ES-I3 (cell line): ENCODE measurements around the gene SPSB1.

ENCODE experiments used
- H3K36me3 ChIP-seq: 2 replicates; pipeline ENCODE4 v1.6.1; 2013; ENCODE audit warnings: mild to moderate bottlenecking, low read length, control low read depth, moderate library complexity; ENCODE audit not compliant: insufficient read depth
- H3K4me1 ChIP-seq: 2 replicates; pipeline ENCODE4 v1.6.1; 2013; ENCODE audit warnings: mild to moderate bottlenecking, control low read depth, low read length; ENCODE audit not compliant: insufficient read depth
- H3K9ac ChIP-seq: 2 replicates; pipeline ENCODE4 v1.6.1; 2013; ENCODE audit warnings: low read depth, mild to moderate bottlenecking, low read length, moderate library complexity
- H3K9me3 ChIP-seq: 2 replicates; pipeline ENCODE4 v1.6.1; 2013; ENCODE audit warnings: mild to moderate bottlenecking, low read length, moderate library complexity; ENCODE audit not compliant: control insufficient read depth, insufficient read depth

SPSB1 gene

DNA sequence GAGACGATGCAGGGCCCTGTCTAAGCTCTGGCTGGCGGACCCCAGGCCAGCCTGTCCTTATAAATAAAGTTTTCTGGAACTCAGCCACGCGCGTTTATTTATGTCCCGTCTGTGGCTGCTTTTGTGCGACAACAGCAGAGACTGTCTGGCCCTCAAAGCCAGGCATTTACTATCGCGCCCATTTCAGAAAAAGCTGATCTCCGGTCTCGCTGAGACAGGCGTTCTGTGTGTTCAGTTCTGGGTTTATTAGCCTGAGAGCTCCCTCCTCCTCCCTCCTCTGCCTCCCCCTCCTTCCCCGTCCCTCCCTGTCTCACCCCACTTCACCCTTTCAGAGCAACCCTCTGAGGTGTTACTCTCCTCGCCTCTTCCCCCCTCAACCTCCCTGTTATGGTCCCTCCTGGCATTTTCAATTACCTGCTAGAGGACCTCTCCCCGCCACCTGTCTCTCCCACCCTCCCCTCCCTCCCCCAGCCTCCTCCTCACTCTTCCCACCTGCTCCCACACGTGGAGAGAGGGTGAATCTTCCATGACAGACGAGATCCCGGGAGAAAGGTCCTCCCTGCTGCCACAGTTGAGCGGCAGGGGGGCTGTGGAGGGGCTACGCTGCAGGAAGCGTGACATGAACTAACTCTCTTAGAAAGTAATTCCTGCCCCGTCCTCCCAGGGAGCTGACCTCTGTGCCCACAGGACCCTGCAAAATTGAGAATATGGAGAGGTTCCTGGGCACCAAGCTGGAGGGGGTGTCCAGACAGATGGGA is 59.9 kb downstream of the SPSB1 start:
- Histone ChIP-seq H3K9ac (no peak overlapping the region), H3K4me1 (peaks cover 2% of the 10 kb centered on the region; the same call in 1 of the 2 replicates), H3K36me3 (no peaks in the 10 kb centered on the region), H3K9me3 (no peaks in the 10 kb centered on the region)

- Histone ChIP-seq H3K9me3 (no peaks in the 10 kb centered on the region), H3K9ac (no peak overlapping the region), H3K4me1 (no peaks in the 10 kb centered on the region; the same call in 1 of the 2 replicates), H3K36me3 (no peaks in the 10 kb centered on the region)
These were observed 62.8 kb downstream of the SPSB1 start for GRCh38 chr1:9355503-9355902.

DNA sequence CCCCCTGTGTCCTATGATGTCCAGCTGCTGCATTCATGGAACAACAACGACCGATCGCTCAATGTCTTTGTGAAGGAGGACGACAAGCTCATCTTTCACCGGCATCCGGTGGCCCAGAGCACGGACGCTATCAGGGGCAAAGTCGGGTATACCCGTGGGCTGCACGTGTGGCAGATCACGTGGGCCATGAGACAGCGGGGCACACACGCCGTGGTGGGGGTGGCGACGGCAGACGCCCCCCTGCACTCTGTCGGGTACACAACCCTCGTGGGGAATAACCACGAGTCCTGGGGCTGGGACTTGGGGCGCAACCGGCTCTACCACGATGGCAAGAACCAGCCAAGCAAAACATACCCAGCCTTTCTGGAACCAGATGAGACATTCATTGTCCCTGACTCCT is 63.3 kb downstream of the SPSB1 start:
- Histone ChIP-seq H3K9ac (no peak overlapping the region), H3K36me3 (no peaks in the 10 kb centered on the region), H3K4me1 (no peaks in the 10 kb centered on the region), H3K9me3 (no peaks in the 10 kb centered on the region)

GRCh38 chr1:9356829-9357466 is 64.3 kb downstream of the SPSB1 start:
- Histone ChIP-seq H3K9me3 (no peaks in the 10 kb centered on the region), H3K4me1 (no peaks in the 10 kb centered on the region), H3K9ac (no peak overlapping the region), H3K36me3 (no peaks in the 10 kb centered on the region)

DNA sequence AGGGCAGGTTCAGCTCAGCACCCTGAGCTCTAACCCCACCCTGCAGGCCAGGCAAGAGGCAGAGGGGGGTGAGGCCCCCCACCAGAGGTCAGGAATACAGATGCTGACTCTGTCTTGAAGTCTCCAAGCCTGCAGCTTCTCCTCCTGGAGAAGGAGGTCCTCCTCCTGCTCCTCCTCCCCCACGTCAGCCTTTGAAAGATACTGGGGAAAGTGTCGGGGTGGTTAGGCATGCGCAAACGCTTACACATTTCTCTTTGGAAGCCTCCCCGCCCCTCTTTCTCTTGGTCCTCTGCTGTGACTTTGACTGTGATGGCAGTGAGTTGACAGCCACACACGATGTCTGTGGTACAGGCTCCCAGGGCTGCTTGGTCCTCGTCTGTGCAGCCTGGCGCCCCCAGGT is 65.3 kb downstream of the SPSB1 start:
- no peak overlapping the region for H3K9ac ChIP-seq
- no peaks in the 10 kb centered on the region for H3K9me3 ChIP-seq
- H3K36me3 ChIP-seq: no peaks in the 10 kb centered on the region
- no peaks in the 10 kb centered on the region for H3K4me1 ChIP-seq

DNA sequence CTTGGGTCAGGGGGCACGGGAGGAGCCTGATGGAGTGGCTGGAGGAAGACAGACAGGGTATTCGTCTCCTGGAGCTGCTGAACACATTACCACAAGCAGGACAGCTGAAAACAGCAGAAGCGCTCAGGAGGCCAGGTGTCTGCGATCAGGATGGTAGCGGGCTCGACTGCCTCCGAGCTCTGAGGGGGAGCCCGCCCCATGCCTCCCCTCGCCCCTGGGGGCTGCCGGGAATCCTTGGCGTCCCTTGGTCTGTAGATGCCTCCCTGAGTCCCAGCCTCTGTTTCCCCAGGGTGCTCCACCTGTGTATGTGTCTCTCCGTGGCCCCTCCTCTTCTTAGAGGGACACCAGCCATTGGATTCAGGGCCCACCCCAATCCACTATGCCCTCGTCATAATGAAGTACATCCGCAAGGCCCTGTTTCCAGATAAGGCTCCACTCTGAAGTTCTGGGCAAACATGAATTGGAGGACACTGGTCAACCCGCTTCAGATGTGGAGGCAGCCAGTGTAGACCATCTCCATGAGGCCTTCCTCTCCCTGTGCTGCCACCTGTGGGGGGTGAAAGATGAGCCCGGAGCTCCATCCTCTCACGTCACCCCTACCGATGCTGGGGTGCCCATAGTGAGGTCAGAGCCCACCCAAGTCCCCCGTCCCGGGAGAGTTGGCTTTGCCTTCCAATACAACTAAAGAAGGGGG is 67.8 kb downstream of the SPSB1 start:
- Histone ChIP-seq H3K36me3 (no peaks in the 10 kb centered on the region), H3K9ac (no peak overlapping the region), H3K4me1 (no peaks in the 10 kb centered on the region), H3K9me3 (no peaks in the 10 kb centered on the region)

- Histone ChIP-seq H3K9ac (no peak overlapping the region), H3K4me1 (no peaks in the 10 kb centered on the region)
These were observed 69.1 kb downstream of the SPSB1 start for GRCh38 chr1:9361630-9362260.

GRCh38 chr1:9362488-9362887 is 69.8 kb downstream of the SPSB1 start:
- no peaks in the 10 kb centered on the region for H3K9me3 ChIP-seq
- H3K36me3 ChIP-seq: no peaks in the 10 kb centered on the region
- no peaks in the 10 kb centered on the region for H3K4me1 ChIP-seq
- H3K9ac ChIP-seq: no peak overlapping the region

More at GRCh38 chr1:9361630-9362260, 69.1 kb downstream of the SPSB1 start:
- Histone ChIP-seq H3K9me3 (no peaks in the 10 kb centered on the region), H3K36me3 (no peaks in the 10 kb centered on the region)

- Histone ChIP-seq H3K4me1 (no peaks in the 10 kb centered on the region), H3K9me3 (no peaks in the 10 kb centered on the region), H3K9ac (no peak overlapping the region), H3K36me3 (no peaks in the 10 kb centered on the region)
These were observed 70.4 kb downstream of the SPSB1 start for GRCh38 chr1:9363061-9363471.

- Histone ChIP-seq H3K9me3 (no peaks in the 10 kb centered on the region), H3K4me1 (peaks cover 1% of the 10 kb centered on the region; the same call in 1 of the 2 replicates), H3K9ac (no peak overlapping the region), H3K36me3 (no peaks in the 10 kb centered on the region)
These were observed 73.6 kb downstream of the SPSB1 start for GRCh38 chr1:9366298-9366697.

DNA sequence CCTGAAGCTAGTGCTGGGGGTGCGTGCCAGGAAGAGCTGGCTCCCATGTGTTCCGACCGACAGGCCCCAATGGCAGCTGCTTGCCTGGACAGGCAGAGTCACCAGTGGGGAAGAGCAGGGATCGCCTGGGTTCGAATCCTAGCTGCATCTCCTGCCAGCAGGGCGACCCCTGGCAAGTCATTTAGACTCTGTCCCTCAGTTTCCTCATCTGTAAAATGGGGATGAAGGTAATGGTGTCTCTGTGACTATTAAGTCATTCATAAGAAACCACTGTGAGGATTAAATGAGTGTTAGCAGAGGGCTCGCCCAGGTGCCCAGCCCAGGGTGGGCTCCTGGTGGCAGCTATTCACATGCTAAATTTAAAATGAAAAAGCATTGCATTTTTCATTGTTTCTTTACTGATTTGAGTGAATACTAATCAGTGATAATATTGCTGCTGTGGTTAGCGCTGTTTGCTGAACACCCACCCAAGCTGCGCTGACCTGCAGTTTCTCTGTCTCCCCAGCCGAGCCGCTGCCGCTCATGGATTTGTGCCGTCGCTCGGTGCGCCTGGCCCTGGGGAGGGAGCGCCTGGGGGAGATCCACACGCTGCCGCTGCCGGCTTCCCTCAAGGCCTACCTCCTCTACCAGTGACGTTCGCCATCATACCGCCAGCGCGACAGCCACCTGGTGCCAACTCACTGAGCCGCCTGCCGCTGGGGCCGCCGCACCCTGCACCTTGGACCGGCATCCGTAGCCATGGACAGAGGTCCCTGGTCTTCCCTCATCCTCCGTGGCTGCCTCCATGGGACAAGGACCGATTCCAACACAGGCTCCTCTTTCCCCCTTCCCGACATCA is 74.5 kb downstream of the SPSB1 start:
- H3K9ac ChIP-seq: no peak overlapping the region
- H3K4me1 ChIP-seq: peaks cover 8% of the 10 kb centered on the region
- no peaks in the 10 kb centered on the region for H3K9me3 ChIP-seq
- no peaks in the 10 kb centered on the region for H3K36me3 ChIP-seq

- Histone ChIP-seq H3K36me3 (no peaks in the 10 kb centered on the region), H3K4me1 (peaks cover 9% of the 10 kb centered on the region), H3K9ac (no peak overlapping the region), H3K9me3 (no peaks in the 10 kb centered on the region)
These were observed 75.1 kb downstream of the SPSB1 start for GRCh38 chr1:9367806-9368205.

DNA sequence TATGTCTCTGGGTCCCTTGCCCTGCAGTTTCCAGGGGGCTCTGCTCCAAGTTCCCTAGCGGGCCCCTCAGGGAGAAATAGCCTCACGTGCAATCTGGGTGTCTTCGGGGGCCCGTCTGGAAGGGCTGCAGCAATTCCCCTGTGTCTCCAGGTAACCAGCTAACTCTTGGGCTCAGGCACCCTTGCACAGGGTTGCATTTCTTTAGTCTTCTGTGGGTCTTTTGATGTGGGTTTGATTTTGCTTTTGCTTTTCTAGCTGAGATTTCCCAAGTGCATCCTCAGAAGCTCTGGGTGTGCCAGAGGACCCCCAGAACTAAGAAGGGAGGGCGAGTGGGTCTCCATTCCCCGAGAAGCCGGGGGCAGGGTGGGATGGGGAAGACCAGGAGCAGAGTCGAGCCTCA is 75.7 kb downstream of the SPSB1 start:
- peaks cover 9% of the 10 kb centered on the region for H3K4me1 ChIP-seq
- H3K9me3 ChIP-seq: no peaks in the 10 kb centered on the region
- no peaks in the 10 kb centered on the region for H3K36me3 ChIP-seq
- H3K9ac ChIP-seq: no peak overlapping the region
